Measurements from ENCODE around the gene ZNF274. TPM values are rescaled to one million over a fixed set of nuclear protein-coding genes. Genes with fewer than 3 reads are reported as not detected.

ZNF274 gene
- total and polyA plus RNA-seq, 10 donors = 17.5 to 53.4 (median 34.6) TPM

- intact Hi-C loops (cut with DNase I; ENCODE audit: low total_unique reads) = loop anchor here (5.0 to 10.0 kb wide), 2 partner anchors 743 to 1046 kb away; no protein-coding TSS in a partner anchor
- peak within 1 kb of the TSS; percentile 85 to 97 (median 88) for H3K4me3 ChIP-seq
- peak; percentile 96 for DNase-seq
- peak within 1 kb of the TSS; percentile 74 to 93 (median 88) for H3K27ac ChIP-seq
- 0 to 1% (median 0%) methylated on average over 31 to 62 of the region's 62 CpGs for WGBS, 5 donors
- H3K9me3 ChIP-seq = peaks cover 2 to 53% (median 23%) of the 10 kb centered on the region in 8 donors
- no peaks in the 10 kb centered on the region for H3K27me3 ChIP-seq (replicated peaks in 1 of 7)
- H3K4me1 ChIP-seq = peaks cover 21 to 55% (median 40%) of the 10 kb centered on the region in 6 donors
- TF ChIP-seq CTCF (IDR thresholded peaks at IDR 0.05 in 8 of 11, conservative IDR thresholded peaks at IDR 0.05 in 3 of 11) (peak in 7 of 11 experiments; percentile 23 to 50 (median 33)), POLR2AphosphoS5 (IDR thresholded peaks at IDR 0.05) (peak; percentile 92), POLR2A (IDR thresholded peaks at IDR 0.05) (peak in 1 of 3 donors; percentile 61)
- H3K36me3 ChIP-seq = peaks cover 0 to 17% (median 0%) of the 10 kb centered on the region in 6 donors
Measured at GRCh38 chr19:58150328-58150921, 32.4 kb upstream of the ZNF274 start, which contains the start of gene ZNF329. ZNF329 (minus strand) TSS chr19:58150789; CDS start chr19:58129503, 21,286 bp downstream.

DNA sequence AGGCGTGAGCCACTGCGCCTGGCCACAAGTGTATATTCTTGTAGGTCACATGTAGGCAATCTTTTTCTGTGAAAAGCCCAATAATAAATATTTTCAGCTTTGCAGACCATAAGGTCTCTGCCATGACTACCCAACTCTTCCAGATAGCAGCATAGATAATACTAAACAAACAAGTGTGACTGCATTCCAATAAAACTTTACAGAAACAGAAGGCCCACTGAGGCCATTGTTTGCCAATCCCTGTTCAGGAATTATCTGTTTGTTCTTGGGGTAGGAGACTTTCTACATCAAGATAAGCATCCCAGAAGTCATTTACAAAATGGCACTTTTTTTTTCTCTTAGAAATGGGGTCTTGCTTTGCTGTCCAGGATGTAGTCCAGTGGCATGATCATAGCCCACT, 29.5 kb upstream of the ZNF274 start:
- intact Hi-C loops (cut with DNase I; ENCODE audit: low total_unique reads) = loop anchor here (5.0 to 10.0 kb wide), 2 partner anchors 746 to 1049 kb away; no protein-coding TSS in a partner anchor
- Histone ChIP-seq H3K9me3 (peaks cover 0 to 50% (median 17%) of the 10 kb centered on the region in 8 donors), H3K36me3 (peaks cover 0 to 5% (median 0%) of the 10 kb centered on the region in 6 donors), H3K27ac (no peak overlapping the region), H3K27me3 (replicated peaks in 1 of 7) (no peaks in the 10 kb centered on the region), H3K4me3 (peak overlapping the region in 1 of 8 donors; percentile 75), H3K4me1 (peaks cover 22 to 59% (median 43%) of the 10 kb centered on the region in 6 donors)
- WGBS, 5 donors = 90 to 100% (median 93%) methylated on average over 2 of the region's 2 CpGs
- TF ChIP-seq CTCF (IDR thresholded peaks at IDR 0.05 in 8 of 11, conservative IDR thresholded peaks at IDR 0.05 in 3 of 11) (no peak), POLR2AphosphoS5 (IDR thresholded peaks at IDR 0.05) (no peak), POLR2A (IDR thresholded peaks at IDR 0.05) (no peak)
- DNase-seq = no peak

GRCh38 chr19:58154287-58154678, 28.6 kb upstream of the ZNF274 start:
- TF ChIP-seq CTCF (IDR thresholded peaks at IDR 0.05 in 8 of 11, conservative IDR thresholded peaks at IDR 0.05 in 3 of 11) (no peak), POLR2AphosphoS5 (IDR thresholded peaks at IDR 0.05) (no peak), POLR2A (IDR thresholded peaks at IDR 0.05) (no peak)
- Histone ChIP-seq H3K4me1 (peaks cover 22 to 53% (median 40%) of the 10 kb centered on the region in 6 donors), H3K27ac (peak overlapping the region; percentile 83 to 91 (median 90)), H3K4me3 (peak overlapping the region; percentile 72 to 97 (median 85)), H3K9me3 (peaks cover 0 to 49% (median 16%) of the 10 kb centered on the region in 8 donors), H3K27me3 (replicated peaks in 1 of 7) (no peaks in the 10 kb centered on the region), H3K36me3 (no peaks in the 10 kb centered on the region)
- intact Hi-C loops (cut with DNase I; ENCODE audit: low total_unique reads) = loop anchor here (5.0 to 10.0 kb wide), 2 partner anchors 747 to 1049 kb away; no protein-coding TSS in a partner anchor
- WGBS, 5 donors = 11 to 23% (median 20%) methylated on average over 12 of the region's 12 CpGs
- DNase-seq = no peak
